ENCODE measurements around the gene DCAKD.

Gene DCAKD

DNA sequence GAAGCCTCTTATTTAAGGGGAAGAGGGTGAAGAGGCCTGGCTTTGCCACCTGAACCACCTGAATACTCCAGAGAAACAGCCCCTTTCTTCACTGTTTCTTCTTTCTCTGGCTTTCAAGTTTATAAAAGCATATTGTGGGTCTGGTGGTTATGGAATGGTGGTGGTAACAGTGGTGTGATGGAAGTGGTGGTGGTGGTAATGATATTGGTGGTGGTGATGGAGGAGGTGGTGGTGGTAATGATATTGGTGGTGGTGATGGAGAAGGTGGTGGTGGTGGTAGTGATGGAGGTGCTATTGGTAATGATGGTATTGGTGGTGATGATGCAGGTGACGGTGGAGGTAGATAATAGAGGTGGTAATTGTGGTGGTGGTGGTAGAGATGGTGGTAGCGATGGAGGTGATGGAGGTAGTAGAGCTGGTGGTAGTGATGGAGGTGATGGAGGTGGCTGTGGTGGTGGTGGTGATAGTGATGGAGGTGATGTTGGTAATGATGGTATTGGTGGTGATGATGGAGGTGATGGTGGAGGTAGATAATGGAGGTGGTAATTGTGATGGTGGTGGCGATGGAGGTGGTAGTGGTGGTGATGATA, 69.2 kb downstream of the DCAKD start:
- Histone ChIP-seq H2AK5ac (ENCODE audit: low read depth, low read length) (no peak overlapping the region), H4K91ac (ENCODE audit: low read depth, low read length, poor library complexity) (no peak overlapping the region), H3K9ac (ENCODE audit: low read depth, low read length, poor library complexity) (no peak overlapping the region), H2BK12ac (ENCODE audit: low read length) (no peak overlapping the region), H3K4me2 (ENCODE audit: insufficient read depth, low read length, poor library complexity, severe bottlenecking) (no peak overlapping the region), H2BK120ac (ENCODE audit: low read depth, low read length) (no peak overlapping the region), H4K8ac (ENCODE audit: low read depth, low read length) (no peak overlapping the region), H3K4ac (ENCODE audit: low read length) (no peak overlapping the region), H3K9me3 (replicated peaks in 1 of 2; ENCODE audit: control insufficient read depth in 2 of 2, insufficient read depth in 1 of 2, low read depth in 1 of 2, low read length in 2 of 2) (peaks cover 0 to 2% of the 10 kb centered on the region in 2 donors), H3K79me1 (ENCODE audit: low read depth, low read length) (no peaks in the 10 kb centered on the region), H2BK15ac (ENCODE audit: low read length) (no peak overlapping the region), H3K36me3 (replicated peaks in 1 of 2; ENCODE audit: control insufficient read depth in 2 of 2, insufficient read depth in 2 of 2, low read length in 2 of 2) (no peaks in the 10 kb centered on the region), H3K27ac (replicated peaks; ENCODE audit: low read length) (no peak overlapping the region), H3K18ac (ENCODE audit: low read length) (no peak overlapping the region), H2AFZ (ENCODE audit: low read length) (no peak overlapping the region), H3K4me1 (ENCODE audit: control insufficient read depth in 2 of 2, insufficient read depth in 1 of 2, low read depth in 1 of 2, low read length in 2 of 2) (peaks cover 27 to 29% of the 10 kb centered on the region in 2 donors), H3K23ac (ENCODE audit: low read depth, low read length, poor library complexity) (no peak overlapping the region), H3K27me3 (ENCODE audit: control insufficient read depth in 3 of 3, insufficient read depth in 3 of 3, low read depth in 1 of 3, low read length in 3 of 3) (peaks cover 0 to 25% (median 2%) of the 10 kb centered on the region in 3 experiments), H3K14ac (ENCODE audit: low read length) (no peak overlapping the region), H2BK5ac (ENCODE audit: low read length) (no peak overlapping the region), H3K4me3 (ENCODE audit: low read length in 2 of 2) (peak overlapping the region in 1 of 2 donors; percentile 12)
- 100% methylated on average over 2 of the region's 3 CpGs; no CpG with 5 or more reads in 1 of the 2 donors for WGBS, 2 donors (ENCODE audit: extremely low coverage in 2 of 2, insufficient read length in 2 of 2, insufficient replicate concordance in 1 of 2)
- DNase-seq (ENCODE audit: low spot score), result no peak

GRCh38 chr17:44981221-44981968, 70.0 kb downstream of the DCAKD start:
- Histone ChIP-seq H3K9me3 (replicated peaks in 1 of 2; ENCODE audit: control insufficient read depth in 2 of 2, insufficient read depth in 1 of 2, low read depth in 1 of 2, low read length in 2 of 2) (peaks cover 0 to 2% of the 10 kb centered on the region in 2 donors), H3K18ac (ENCODE audit: low read length) (no peak overlapping the region), H4K91ac (ENCODE audit: low read depth, low read length, poor library complexity) (no peak overlapping the region), H3K79me1 (ENCODE audit: low read depth, low read length) (no peaks in the 10 kb centered on the region), H3K27me3 (ENCODE audit: control insufficient read depth in 3 of 3, insufficient read depth in 3 of 3, low read depth in 1 of 3, low read length in 3 of 3) (peaks cover 0 to 34% (median 2%) of the 10 kb centered on the region in 3 experiments), H3K9ac (ENCODE audit: low read depth, low read length, poor library complexity) (no peak overlapping the region), H3K23ac (ENCODE audit: low read depth, low read length, poor library complexity) (no peak overlapping the region), H3K27ac (replicated peaks; ENCODE audit: low read length) (no peak overlapping the region), H3K4me3 (ENCODE audit: low read length in 2 of 2) (no peak overlapping the region), H3K14ac (ENCODE audit: low read length) (no peak overlapping the region), H3K4ac (ENCODE audit: low read length) (no peak overlapping the region), H2BK120ac (ENCODE audit: low read depth, low read length) (no peak overlapping the region), H2BK15ac (ENCODE audit: low read length) (no peak overlapping the region), H2BK12ac (ENCODE audit: low read length) (no peak overlapping the region), H4K8ac (ENCODE audit: low read depth, low read length) (no peak overlapping the region), H2BK5ac (ENCODE audit: low read length) (no peak overlapping the region), H2AFZ (ENCODE audit: low read length) (no peak overlapping the region), H3K4me1 (ENCODE audit: control insufficient read depth in 2 of 2, insufficient read depth in 1 of 2, low read depth in 1 of 2, low read length in 2 of 2) (peaks cover 25 to 35% of the 10 kb centered on the region in 2 donors), H3K36me3 (replicated peaks in 1 of 2; ENCODE audit: control insufficient read depth in 2 of 2, insufficient read depth in 2 of 2, low read length in 2 of 2) (no peaks in the 10 kb centered on the region), H2AK5ac (ENCODE audit: low read depth, low read length) (no peak overlapping the region), H3K4me2 (ENCODE audit: insufficient read depth, low read length, poor library complexity, severe bottlenecking) (no peak overlapping the region)
- WGBS, 2 donors (ENCODE audit: extremely low coverage in 2 of 2, insufficient read length in 2 of 2, insufficient replicate concordance in 1 of 2), result no CpG with 5 or more reads among the region's 12 CpGs
- no peak for DNase-seq (ENCODE audit: low spot score)

DNA sequence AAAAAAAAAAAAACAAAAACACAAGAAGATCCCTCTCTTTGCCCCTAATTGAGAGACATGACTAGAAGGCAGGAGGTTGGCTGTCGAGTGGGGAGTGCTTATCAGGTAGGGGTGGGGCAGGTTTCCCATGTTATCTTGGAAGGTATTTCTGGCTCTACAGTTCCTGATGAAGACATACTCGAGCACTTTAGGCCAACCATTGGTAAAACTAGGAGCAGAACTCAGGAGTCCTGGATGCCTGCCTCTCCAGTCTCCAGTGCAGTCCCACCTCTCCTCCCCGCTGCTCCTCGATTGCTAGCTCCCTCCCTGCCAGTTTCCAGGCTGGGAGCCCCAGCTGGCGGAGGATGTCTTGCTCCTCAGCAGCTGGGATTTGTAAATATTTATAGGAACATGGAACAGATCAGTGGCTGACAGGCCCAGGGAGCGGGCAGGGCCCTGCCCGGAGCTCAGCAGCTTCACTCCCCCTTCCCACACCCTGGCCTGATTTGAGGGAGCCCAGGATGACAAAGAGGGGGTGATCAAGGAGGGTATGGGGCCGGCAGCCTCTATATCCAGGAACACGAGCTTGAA, 71.9 kb downstream of the DCAKD start:
- H3K9ac ChIP-seq (ENCODE audit: low read depth, low read length, poor library complexity), result peak overlapping the region; percentile 64
- H2AK5ac ChIP-seq (ENCODE audit: low read depth, low read length), result peak overlapping the region; percentile 63
- H3K4me2 ChIP-seq (ENCODE audit: insufficient read depth, low read length, poor library complexity, severe bottlenecking), result no peak overlapping the region
- no peaks in the 10 kb centered on the region for H3K79me1 ChIP-seq (ENCODE audit: low read depth, low read length)
- WGBS, 2 donors (ENCODE audit: extremely low coverage in 2 of 2, insufficient read length in 2 of 2, insufficient replicate concordance in 1 of 2), result no CpG with 5 or more reads among the region's 9 CpGs
- no peak overlapping the region for H4K8ac ChIP-seq (ENCODE audit: low read depth, low read length)
- peaks cover 25 to 39% of the 10 kb centered on the region in 2 donors for H3K4me1 ChIP-seq (ENCODE audit: control insufficient read depth in 2 of 2, insufficient read depth in 1 of 2, low read depth in 1 of 2, low read length in 2 of 2)
- no peak overlapping the region for H3K4me3 ChIP-seq (ENCODE audit: low read length in 2 of 2)
- no peak overlapping the region for H4K91ac ChIP-seq (ENCODE audit: low read depth, low read length, poor library complexity)
- no peak overlapping the region for H2BK5ac ChIP-seq (ENCODE audit: low read length)
- H3K4ac ChIP-seq (ENCODE audit: low read length), result no peak overlapping the region
- peak overlapping the region; percentile 65 for H2BK15ac ChIP-seq (ENCODE audit: low read length)
- peaks cover 0 to 2% of the 10 kb centered on the region in 2 donors for H3K9me3 ChIP-seq (replicated peaks in 1 of 2; ENCODE audit: control insufficient read depth in 2 of 2, insufficient read depth in 1 of 2, low read depth in 1 of 2, low read length in 2 of 2)
- H3K18ac ChIP-seq (ENCODE audit: low read length), result peak overlapping the region; percentile 65
- no peak overlapping the region for H3K27ac ChIP-seq (replicated peaks; ENCODE audit: low read length)
- H2BK12ac ChIP-seq (ENCODE audit: low read length), result peak overlapping the region; percentile 77
- DNase-seq (ENCODE audit: low spot score), result no peak
- peak overlapping the region; percentile 42 for H2BK120ac ChIP-seq (ENCODE audit: low read depth, low read length)
- H2AFZ ChIP-seq (ENCODE audit: low read length), result peak overlapping the region; percentile 49
- peak overlapping the region; percentile 49 for H3K23ac ChIP-seq (ENCODE audit: low read depth, low read length, poor library complexity)
- H3K36me3 ChIP-seq (replicated peaks in 1 of 2; ENCODE audit: control insufficient read depth in 2 of 2, insufficient read depth in 2 of 2, low read length in 2 of 2), result no peaks in the 10 kb centered on the region
- no peak overlapping the region for H3K14ac ChIP-seq (ENCODE audit: low read length)
- peaks cover 0 to 49% (median 2%) of the 10 kb centered on the region in 3 experiments for H3K27me3 ChIP-seq (ENCODE audit: control insufficient read depth in 3 of 3, insufficient read depth in 3 of 3, low read depth in 1 of 3, low read length in 3 of 3)

GRCh38 chr17:44978807-44979206, 72.6 kb downstream of the DCAKD start:
- Histone ChIP-seq H2BK12ac (ENCODE audit: low read length) (no peak overlapping the region), H3K9ac (ENCODE audit: low read depth, low read length, poor library complexity) (no peak overlapping the region), H2BK5ac (ENCODE audit: low read length) (no peak overlapping the region), H2BK15ac (ENCODE audit: low read length) (peak overlapping the region; percentile 54), H3K79me1 (ENCODE audit: low read depth, low read length) (no peaks in the 10 kb centered on the region), H2BK120ac (ENCODE audit: low read depth, low read length) (no peak overlapping the region), H3K4me1 (ENCODE audit: control insufficient read depth in 2 of 2, insufficient read depth in 1 of 2, low read depth in 1 of 2, low read length in 2 of 2) (peaks cover 25 to 39% of the 10 kb centered on the region in 2 donors), H4K91ac (ENCODE audit: low read depth, low read length, poor library complexity) (no peak overlapping the region), H2AFZ (ENCODE audit: low read length) (no peak overlapping the region), H3K14ac (ENCODE audit: low read length) (no peak overlapping the region), H4K8ac (ENCODE audit: low read depth, low read length) (no peak overlapping the region), H3K23ac (ENCODE audit: low read depth, low read length, poor library complexity) (no peak overlapping the region), H3K4me3 (ENCODE audit: low read length in 2 of 2) (no peak overlapping the region), H3K27me3 (ENCODE audit: control insufficient read depth in 3 of 3, insufficient read depth in 3 of 3, low read depth in 1 of 3, low read length in 3 of 3) (peaks cover 0 to 52% (median 2%) of the 10 kb centered on the region in 3 experiments), H3K4ac (ENCODE audit: low read length) (no peak overlapping the region), H3K27ac (replicated peaks; ENCODE audit: low read length) (no peak overlapping the region), H3K36me3 (replicated peaks in 1 of 2; ENCODE audit: control insufficient read depth in 2 of 2, insufficient read depth in 2 of 2, low read length in 2 of 2) (no peaks in the 10 kb centered on the region), H3K18ac (ENCODE audit: low read length) (no peak overlapping the region), H3K9me3 (replicated peaks in 1 of 2; ENCODE audit: control insufficient read depth in 2 of 2, insufficient read depth in 1 of 2, low read depth in 1 of 2, low read length in 2 of 2) (peaks cover 0 to 2% of the 10 kb centered on the region in 2 donors), H3K4me2 (ENCODE audit: insufficient read depth, low read length, poor library complexity, severe bottlenecking) (no peak overlapping the region), H2AK5ac (ENCODE audit: low read depth, low read length) (no peak overlapping the region)
- DNase-seq (ENCODE audit: low spot score), result no peak
- no CpG with 5 or more reads among the region's 5 CpGs for WGBS, 2 donors (ENCODE audit: extremely low coverage in 2 of 2, insufficient read length in 2 of 2, insufficient replicate concordance in 1 of 2)

Data from neuronal stem cell (in vitro differentiated cells).